Measurements from ENCODE around the gene RNF212B.
"Not testable (repeated sequence)": the region's sequence is repeated elsewhere in the genome, so short reads cannot be mapped to it uniquely, and the experiment has no call there.

RNF212B gene

GRCh38 chr14:23237772-23238594 lies at the start of gene RNF212B:
Gene RNF212B, plus strand, starts transcription at chr14:23237936. Its CDS starts 2,410 bp downstream, at chr14:23240346.
- POLR2A ChIA-PET: interaction anchor here (0.6 to 1.3 kb wide), 4 partner anchors 31 to 1727 kb away, joined by 3 read pairs; partner anchors contain the start of genes ACIN1, C14orf119 and METTL3
- DNase-seq (ENCODE audit: extremely low spot score): peak; percentile 78
- TF ChIP-seq ELF4 (IDR thresholded peaks at IDR 0.05) (no peak), LEF1 (IDR thresholded peaks at IDR 0.05; ENCODE audit: borderline replicate concordance) (no peak), L3MBTL2 (conservative IDR thresholded peaks at IDR 0.05) (peak; percentile 78)
- CTCF ChIA-PET: no interaction called here

GRCh38 chr14:23193432-23193831 lies 44.3 kb upstream of the RNF212B start:
- DNase-seq (ENCODE audit: extremely low spot score): no peak
- TF ChIP-seq ARNT (IDR thresholded peaks at IDR 0.05): no peak
- no peak for TF ChIP-seq HDGF (IDR thresholded peaks at IDR 0.05; ENCODE audit: borderline replicate concordance)
- TF ChIP-seq FOXA1 (IDR thresholded peaks at IDR 0.05): no peak
- no peak for TF ChIP-seq CTBP1 (IDR thresholded peaks at IDR 0.05; ENCODE audit: borderline replicate concordance)
- TF ChIP-seq FOXK2 (IDR thresholded peaks at IDR 0.05): no peak
- no peak for TF ChIP-seq L3MBTL2 (conservative IDR thresholded peaks at IDR 0.05)
- TF ChIP-seq NFRKB (IDR thresholded peaks at IDR 0.05): no peak
- no peak for TF ChIP-seq FOXM1 (IDR thresholded peaks at IDR 0.05; ENCODE audit: borderline replicate concordance)
- no peak for TF ChIP-seq PKNOX1 (IDR thresholded peaks at IDR 0.05)
- no peak for TF ChIP-seq BHLHE40 (IDR thresholded peaks at IDR 0.05; ENCODE audit: borderline replicate concordance)
- no peak for TF ChIP-seq ELF4 (IDR thresholded peaks at IDR 0.05)
- no peak for TF ChIP-seq SP1 (IDR thresholded peaks at IDR 0.05)
- no peak for TF ChIP-seq ZNF384 (IDR thresholded peaks at IDR 0.05)
- no peak for TF ChIP-seq LEF1 (IDR thresholded peaks at IDR 0.05; ENCODE audit: borderline replicate concordance)
- no peak for TF ChIP-seq TARDBP (IDR thresholded peaks at IDR 0.05)
- no peak for TF ChIP-seq SUZ12 (IDR thresholded peaks at IDR 0.05)
- CTCF ChIA-PET: interaction anchor here (1.4 kb wide), 1 partner anchor 73 kb away, joined by 6 read pairs; no protein-coding TSS in a partner anchor
- POLR2A ChIA-PET: no interaction called here

- ChIA-PET CTCF (interaction anchor here (2.2 kb wide), 1 partner anchor 74 kb away, joined by 17 read pairs; no protein-coding TSS in a partner anchor), POLR2A (no interaction called here)
- no peak for TF ChIP-seq FOXA1 (IDR thresholded peaks at IDR 0.05)
- TF ChIP-seq PKNOX1 (IDR thresholded peaks at IDR 0.05): no peak
- no peak for TF ChIP-seq FOXK2 (IDR thresholded peaks at IDR 0.05)
- TF ChIP-seq CTBP1 (IDR thresholded peaks at IDR 0.05; ENCODE audit: borderline replicate concordance): no peak
- no peak for TF ChIP-seq FOXM1 (IDR thresholded peaks at IDR 0.05; ENCODE audit: borderline replicate concordance)
- DNase-seq (ENCODE audit: extremely low spot score): no peak
Measured at GRCh38 chr14:23195552-23196101, 42.1 kb upstream of the RNF212B start.

GRCh38 chr14:23196487-23196886 lies 41.2 kb upstream of the RNF212B start:
- DNase-seq (ENCODE audit: extremely low spot score); CTCF ChIA-PET: not testable (repeated sequence)
- POLR2A ChIA-PET: interaction anchor here (1.5 kb wide), 1 partner anchor 102 kb away, joined by 3 read pairs; the partner anchor contains the start of gene ACIN1

- CTCF ChIA-PET: interaction anchor here (1.1 kb wide), 1 partner anchor 79 kb away, joined by 4 read pairs; no protein-coding TSS in a partner anchor
- POLR2A ChIA-PET: not testable (repeated sequence)
Measured at GRCh38 chr14:23199141-23199540, 38.6 kb upstream of the RNF212B start.

GRCh38 chr14:23202001-23202400 lies 35.7 kb upstream of the RNF212B start:
- no peak for DNase-seq (ENCODE audit: extremely low spot score)
- CTCF ChIA-PET: interaction anchor here (0.7 to 1.8 kb wide), 2 partner anchors 81 to 178 kb away, joined by 4 to 6 read pairs; no protein-coding TSS in a partner anchor
- POLR2A ChIA-PET: interaction anchor here (1.1 kb wide), 1 partner anchor 15 kb away, joined by 3 read pairs; no protein-coding TSS in a partner anchor
- TF ChIP-seq FOXA1 (IDR thresholded peaks at IDR 0.05) (no peak), ZNF384 (IDR thresholded peaks at IDR 0.05) (no peak), TARDBP (IDR thresholded peaks at IDR 0.05) (no peak), PKNOX1 (IDR thresholded peaks at IDR 0.05) (no peak), L3MBTL2 (conservative IDR thresholded peaks at IDR 0.05) (no peak), BHLHE40 (IDR thresholded peaks at IDR 0.05; ENCODE audit: borderline replicate concordance) (no peak), LEF1 (IDR thresholded peaks at IDR 0.05; ENCODE audit: borderline replicate concordance) (no peak), FOXK2 (IDR thresholded peaks at IDR 0.05) (no peak), FOXM1 (IDR thresholded peaks at IDR 0.05; ENCODE audit: borderline replicate concordance) (no peak), ARNT (IDR thresholded peaks at IDR 0.05) (no peak), ELF4 (IDR thresholded peaks at IDR 0.05) (no peak), CTBP1 (IDR thresholded peaks at IDR 0.05; ENCODE audit: borderline replicate concordance) (no peak), NFRKB (IDR thresholded peaks at IDR 0.05) (no peak), SUZ12 (IDR thresholded peaks at IDR 0.05) (no peak), SP1 (IDR thresholded peaks at IDR 0.05) (no peak), HDGF (IDR thresholded peaks at IDR 0.05; ENCODE audit: borderline replicate concordance) (no peak)

More at GRCh38 chr14:23199141-23199540, 38.6 kb upstream of the RNF212B start:
- not testable (repeated sequence) for DNase-seq (ENCODE audit: extremely low spot score)

Data from HEK293T (cell line).